SK-N-SH (cell line): ENCODE data around the gene ATL2.

Experiments used
- GABPA ChIP-seq: IDR thresholded peaks from 2 replicates; pipeline ENCODE4 v1.4.0; 2012; ENCODE audit warnings: low read depth, mild to moderate bottlenecking
- TCF12 ChIP-seq: IDR thresholded peaks from 2 replicates; pipeline ENCODE4 v1.4.0; 2012
- TEAD4 ChIP-seq: IDR thresholded peaks from 2 replicates; pipeline ENCODE4 v1.4.0; 2012; ENCODE audit warnings: mild to moderate bottlenecking, borderline replicate concordance; ENCODE audit not compliant: insufficient read depth
- TF ChIP-seq, protein P1 (sequence below): IDR thresholded peaks from 2 replicates; pipeline ENCODE4 v1.4.0; 2012; ENCODE audit warnings: low read depth, borderline replicate concordance
- TF ChIP-seq, protein P2 (sequence below): fragments of 200-600 bp; sonication (generic); IDR thresholded peaks from 2 replicates; pipeline ENCODE4 v1.6.1; 2017; ENCODE audit warnings: antibody characterized with exemption, mild to moderate bottlenecking, moderate library complexity

DNA sequence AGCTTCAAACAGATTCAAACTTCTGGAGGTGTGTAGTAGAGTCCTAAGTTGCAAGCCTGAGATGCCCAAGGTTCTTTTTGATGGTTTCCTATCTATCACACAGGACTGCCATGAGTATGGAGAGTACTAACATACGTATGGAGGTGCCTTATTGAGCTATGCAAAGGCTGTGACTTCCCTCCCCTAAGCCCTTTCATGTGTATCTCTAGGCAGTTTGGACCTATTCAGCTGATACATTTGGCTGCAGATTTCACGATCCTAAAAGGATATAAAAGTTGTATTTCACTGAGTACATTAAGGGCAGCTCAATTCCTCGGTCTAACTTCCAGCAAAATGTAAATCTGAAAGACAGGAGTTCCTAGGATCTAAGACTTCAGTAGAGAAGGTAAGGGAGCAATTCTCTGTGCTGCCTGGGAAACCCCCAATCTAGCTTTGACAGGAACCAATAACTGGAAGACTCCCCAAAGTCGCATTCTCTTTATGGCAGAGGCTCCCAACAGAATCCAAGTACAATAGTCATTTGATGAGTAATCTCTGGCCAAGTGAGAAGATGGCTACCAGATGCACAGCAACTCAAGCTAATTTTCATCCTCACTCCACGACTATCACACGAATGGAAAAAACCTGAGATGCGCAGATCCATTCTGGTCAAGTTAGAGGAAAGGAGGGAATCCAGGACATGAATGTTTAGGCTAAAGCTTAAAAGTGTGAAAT, 83.8 kb downstream of the ATL2 start:
- TF ChIP-seq, protein P1, sequence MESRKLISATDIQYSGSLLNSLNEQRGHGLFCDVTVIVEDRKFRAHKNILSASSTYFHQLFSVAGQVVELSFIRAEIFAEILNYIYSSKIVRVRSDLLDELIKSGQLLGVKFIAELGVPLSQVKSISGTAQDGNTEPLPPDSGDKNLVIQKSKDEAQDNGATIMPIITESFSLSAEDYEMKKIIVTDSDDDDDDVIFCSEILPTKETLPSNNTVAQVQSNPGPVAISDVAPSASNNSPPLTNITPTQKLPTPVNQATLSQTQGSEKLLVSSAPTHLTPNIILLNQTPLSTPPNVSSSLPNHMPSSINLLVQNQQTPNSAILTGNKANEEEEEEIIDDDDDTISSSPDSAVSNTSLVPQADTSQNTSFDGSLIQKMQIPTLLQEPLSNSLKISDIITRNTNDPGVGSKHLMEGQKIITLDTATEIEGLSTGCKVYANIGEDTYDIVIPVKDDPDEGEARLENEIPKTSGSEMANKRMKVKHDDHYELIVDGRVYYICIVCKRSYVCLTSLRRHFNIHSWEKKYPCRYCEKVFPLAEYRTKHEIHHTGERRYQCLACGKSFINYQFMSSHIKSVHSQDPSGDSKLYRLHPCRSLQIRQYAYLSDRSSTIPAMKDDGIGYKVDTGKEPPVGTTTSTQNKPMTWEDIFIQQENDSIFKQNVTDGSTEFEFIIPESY: no peak
- no peak for TF ChIP-seq TEAD4
- TF ChIP-seq TCF12: no peak
- TF ChIP-seq GABPA: no peak
- TF ChIP-seq, protein P2, sequence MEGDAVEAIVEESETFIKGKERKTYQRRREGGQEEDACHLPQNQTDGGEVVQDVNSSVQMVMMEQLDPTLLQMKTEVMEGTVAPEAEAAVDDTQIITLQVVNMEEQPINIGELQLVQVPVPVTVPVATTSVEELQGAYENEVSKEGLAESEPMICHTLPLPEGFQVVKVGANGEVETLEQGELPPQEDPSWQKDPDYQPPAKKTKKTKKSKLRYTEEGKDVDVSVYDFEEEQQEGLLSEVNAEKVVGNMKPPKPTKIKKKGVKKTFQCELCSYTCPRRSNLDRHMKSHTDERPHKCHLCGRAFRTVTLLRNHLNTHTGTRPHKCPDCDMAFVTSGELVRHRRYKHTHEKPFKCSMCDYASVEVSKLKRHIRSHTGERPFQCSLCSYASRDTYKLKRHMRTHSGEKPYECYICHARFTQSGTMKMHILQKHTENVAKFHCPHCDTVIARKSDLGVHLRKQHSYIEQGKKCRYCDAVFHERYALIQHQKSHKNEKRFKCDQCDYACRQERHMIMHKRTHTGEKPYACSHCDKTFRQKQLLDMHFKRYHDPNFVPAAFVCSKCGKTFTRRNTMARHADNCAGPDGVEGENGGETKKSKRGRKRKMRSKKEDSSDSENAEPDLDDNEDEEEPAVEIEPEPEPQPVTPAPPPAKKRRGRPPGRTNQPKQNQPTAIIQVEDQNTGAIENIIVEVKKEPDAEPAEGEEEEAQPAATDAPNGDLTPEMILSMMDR: no peak
